Activated CD4-positive, alpha-beta memory T cell treated with anti-CD3 and anti-CD28 coated beads for 36 hours (primary cell): Measurements from ENCODE around the gene APOF. TPM values are rescaled to one million over a fixed set of nuclear protein-coding genes. Genes with fewer than 3 reads are reported as not detected.
"Not testable (repeated sequence)": the region's sequence is repeated elsewhere in the genome, so short reads cannot be mapped to it uniquely, and the experiment has no call there.

Experiments
- CTCF ChIA-PET: fragments of 350-600 bp; sonication (Branson Sonifier 250); formaldehyde crosslinking; loops from one replicate; lab custom pipeline; 2021; ENCODE audit warnings: antibody characterized with exemption, inconsistent platforms; lab: Charles Lee
- POLR2A ChIA-PET: fragments of 350-600 bp; sonication (Branson Sonifier 250); formaldehyde crosslinking; loops from one replicate; lab custom pipeline; 2021; ENCODE audit warnings: antibody characterized with exemption; lab: Charles Lee
- DNase-seq: peaks from one replicate; pipeline ENCODE4 v3.0.0-alpha.2; 2020
- H3K27ac Mint-ChIP-seq: one replicate; pipeline ENCODE4 v1.8.0; 2021; ENCODE audit warnings: mixed read lengths
- H3K27me3 Mint-ChIP-seq: one replicate; pipeline ENCODE4 v1.8.0; 2021; ENCODE audit warnings: mixed read lengths
- H3K36me3 Mint-ChIP-seq: one replicate; pipeline ENCODE4 v1.8.0; 2021; ENCODE audit warnings: mixed read lengths
- H3K4me1 Mint-ChIP-seq: one replicate; pipeline ENCODE4 v1.8.0; 2021; ENCODE audit warnings: low read depth, mixed read lengths
- H3K4me3 Mint-ChIP-seq: one replicate; pipeline ENCODE4 v1.8.0; 2021; ENCODE audit warnings: mild to moderate bottlenecking, mixed read lengths
- H3K9me3 Mint-ChIP-seq: one replicate; pipeline ENCODE4 v1.8.0; 2021; ENCODE audit warnings: mixed read lengths
- intact Hi-C: fragments of 100-400 bp; cut with micrococcal nuclease; formaldehyde crosslinking; loops from one replicate; pipeline ENCODE4 v1.15.1; 2023
- total RNA-seq, 2 experiments: library from RNA; stranded (reverse); gene quantifications; one replicate each; pipeline ENCODE4 v1.2.3, GENCODE V29; 2021

The APOF gene
- total RNA-seq, 2 experiments from 2014 or later, result not detected

- CTCF ChIA-PET, result no interaction called here
- Mint-ChIP-seq H3K36me3 (peaks cover 22% of the 10 kb centered on the region), H3K9me3 (no peaks in the 10 kb centered on the region), H3K4me1 (peaks cover 6% of the 10 kb centered on the region), H3K27me3 (no peaks in the 10 kb centered on the region), H3K27ac (no peak overlapping the region), H3K4me3 (no peak overlapping the region)
- intact Hi-C loops, result no loop called here
- no peak for DNase-seq
- POLR2A ChIA-PET, result no interaction called here
These were observed 36.1 kb downstream of the APOF start for GRCh38 chr12:56326533-56326932.

GRCh38 chr12:56326126-56326525 lies 36.5 kb downstream of the APOF start:
- intact Hi-C loops, result no loop called here
- Mint-ChIP-seq H3K36me3 (peaks cover 22% of the 10 kb centered on the region), H3K27ac (no peak overlapping the region), H3K9me3 (no peaks in the 10 kb centered on the region), H3K4me3 (no peak overlapping the region), H3K27me3 (no peaks in the 10 kb centered on the region), H3K4me1 (peaks cover 3% of the 10 kb centered on the region)
- ChIA-PET CTCF (interaction anchor here (0.9 kb wide), 1 partner anchor 33 kb away, joined by 3 read pairs; the partner anchor contains the start of gene STAT2), POLR2A (interaction anchor here (0.8 kb wide), 1 partner anchor 37 kb away, joined by 3 read pairs; no protein-coding TSS in a partner anchor)
- no peak for DNase-seq

- CTCF ChIA-PET, result interaction anchor here (0.6 kb wide), 1 partner anchor 9 kb away, joined by 3 read pairs; the partner anchor contains the start of gene CNPY2
These were observed 38.5 kb downstream of the APOF start for GRCh38 chr12:56324206-56324605.

GRCh38 chr12:56321610-56322009 lies 41.0 kb downstream of the APOF start:
- H3K27me3 Mint-ChIP-seq, DNase-seq, H3K4me3 Mint-ChIP-seq, H3K9me3 Mint-ChIP-seq, intact Hi-C loops, H3K4me1 Mint-ChIP-seq, H3K27ac Mint-ChIP-seq: not testable (repeated sequence)
- CTCF ChIA-PET, result interaction anchor here (0.7 to 1.6 kb wide), 3 partner anchors 12 to 143 kb away, joined by 4 read pairs; partner anchors contain the start of gene PAN2
- POLR2A ChIA-PET, result interaction anchor here (0.7 kb wide), 1 partner anchor 55 kb away, joined by 5 read pairs; the partner anchor contains the start of gene COQ10A
- H3K36me3 Mint-ChIP-seq, result peaks cover 27% of the 10 kb centered on the region

More at GRCh38 chr12:56324206-56324605, 38.5 kb downstream of the APOF start:
- Mint-ChIP-seq H3K4me3 (no peak overlapping the region), H3K9me3 (no peaks in the 10 kb centered on the region), H3K27ac (no peak overlapping the region), H3K4me1 (no peaks in the 10 kb centered on the region), H3K36me3 (peaks cover 25% of the 10 kb centered on the region), H3K27me3 (no peaks in the 10 kb centered on the region)
- DNase-seq, result no peak
- intact Hi-C loops, result no loop called here
- POLR2A ChIA-PET, result no interaction called here

GRCh38 chr12:56321027-56321426 lies 41.6 kb downstream of the APOF start:
- Mint-ChIP-seq H3K27ac (peak overlapping the region; percentile 48), H3K4me1 (peaks cover 5% of the 10 kb centered on the region), H3K36me3 (peaks cover 22% of the 10 kb centered on the region), H3K4me3 (no peak overlapping the region), H3K27me3 (no peaks in the 10 kb centered on the region), H3K9me3 (no peaks in the 10 kb centered on the region)
- POLR2A ChIA-PET, result interaction anchor here (0.6 to 1.1 kb wide), 4 partner anchors 18 to 217 kb away, joined by 3 to 5 read pairs (median 4); partner anchors contain the start of genes COQ10A, IL23A and PA2G4
- DNase-seq, result peak; percentile 42
- intact Hi-C loops, result no loop called here
- CTCF ChIA-PET, result interaction anchor here (0.6 to 1.6 kb wide), 5 partner anchors 12 to 185 kb away, joined by 3 to 4 read pairs (median 4); partner anchors contain the start of gene PAN2

GRCh38 chr12:56317675-56318074 lies 45.0 kb downstream of the APOF start:
- Mint-ChIP-seq H3K4me3 (no peak overlapping the region), H3K27ac (no peak overlapping the region), H3K4me1 (peaks cover 16% of the 10 kb centered on the region), H3K36me3 (peaks cover 13% of the 10 kb centered on the region), H3K9me3 (no peaks in the 10 kb centered on the region), H3K27me3 (no peaks in the 10 kb centered on the region)
- POLR2A ChIA-PET, result interaction anchor here (1.0 kb wide), 1 partner anchor 16 kb away, joined by 3 read pairs; the partner anchor contains the start of gene PAN2
- CTCF ChIA-PET, result interaction anchor here (0.6 to 4.8 kb wide), 2 partner anchors 14 to 146 kb away, joined by 3 to 32 read pairs; no protein-coding TSS in a partner anchor
- intact Hi-C loops, result loop anchor here (5.0 kb wide), 2 partner anchors 200 to 315 kb away; partner anchors contain the start of genes BAZ2A, RPL41 and ZC3H10
- DNase-seq, result peak; percentile 20

GRCh38 chr12:56315622-56316473 lies 46.8 kb downstream of the APOF start, which contains the start of gene CNPY2:
CNPY2 (minus strand) TSS chr12:56315988; CDS start chr12:56315217, 771 bp downstream.
- ChIA-PET POLR2A (interaction anchor here (0.8 to 3.1 kb wide), 14 partner anchors 9 to 212 kb away, joined by 3 to 15 read pairs (median 4); partner anchors contain the start of genes COQ10A, IL23A, PA2G4 and PAN2), CTCF (interaction anchor here (1.0 to 4.8 kb wide), 13 partner anchors 9 to 198 kb away, joined by 3 to 32 read pairs (median 6); partner anchors contain the start of genes ANKRD52, COQ10A, PAN2 and STAT2)
- Mint-ChIP-seq H3K9me3 (no peaks in the 10 kb centered on the region), H3K4me1 (peaks cover 16% of the 10 kb centered on the region), H3K27ac (peak within 1 kb of the TSS; percentile 97), H3K36me3 (peaks cover 16% of the 10 kb centered on the region), H3K4me3 (peak within 1 kb of the TSS; percentile 98), H3K27me3 (no peaks in the 10 kb centered on the region)
- intact Hi-C loops, result loop anchor here (1.0 to 5.0 kb wide), 8 partner anchors 16 to 316 kb away; partner anchors contain the start of genes BAZ2A, CS, IL23A and RPL41
- DNase-seq, result peak; percentile 95

GRCh38 chr12:56315249-56315621 lies 47.4 kb downstream of the APOF start:
- CTCF ChIA-PET, result interaction anchor here (0.6 to 4.8 kb wide), 12 partner anchors 9 to 197 kb away, joined by 3 to 32 read pairs (median 6); partner anchors contain the start of genes ANKRD52, COQ10A, PAN2 and STAT2

GRCh38 chr12:56311003-56311402 lies 51.7 kb downstream of the APOF start:
- DNase-seq, result no peak
- H3K9me3 Mint-ChIP-seq, result no peaks in the 10 kb centered on the region
- ChIA-PET CTCF (interaction anchor here (0.7 to 2.0 kb wide), 4 partner anchors 53 to 154 kb away, joined by 3 to 5 read pairs (median 4); partner anchors contain the start of genes ANKRD52 and SMARCC2), POLR2A (interaction anchor here (1.0 to 1.2 kb wide), 2 partner anchors 10 to 141 kb away, joined by 3 to 4 read pairs; no protein-coding TSS in a partner anchor)
- H3K27ac Mint-ChIP-seq, result no peak overlapping the region
- peaks cover 12% of the 10 kb centered on the region for H3K4me1 Mint-ChIP-seq
- H3K4me3 Mint-ChIP-seq, result no peak overlapping the region
- H3K36me3 Mint-ChIP-seq, result peaks cover 18% of the 10 kb centered on the region
- intact Hi-C loops, result no loop called here
- H3K27me3 Mint-ChIP-seq, result no peaks in the 10 kb centered on the region

More at GRCh38 chr12:56315249-56315621, 47.4 kb downstream of the APOF start:
- H3K9me3 Mint-ChIP-seq, result no peaks in the 10 kb centered on the region
- H3K27me3 Mint-ChIP-seq, result no peaks in the 10 kb centered on the region
- intact Hi-C loops, result loop anchor here (5.0 kb wide), 2 partner anchors 198 to 317 kb away; partner anchors contain the start of genes BAZ2A, RPL41 and ZC3H10
- H3K36me3 Mint-ChIP-seq, result peaks cover 16% of the 10 kb centered on the region
- peak overlapping the region; percentile 98 for H3K4me3 Mint-ChIP-seq
- peak overlapping the region; percentile 97 for H3K27ac Mint-ChIP-seq
- H3K4me1 Mint-ChIP-seq, result peaks cover 16% of the 10 kb centered on the region
- POLR2A ChIA-PET, result interaction anchor here (1.1 to 3.1 kb wide), 9 partner anchors 16 to 211 kb away, joined by 3 to 15 read pairs (median 8); partner anchors contain the start of genes IL23A, PA2G4, PAN2 and STAT2
- DNase-seq, result peak; percentile 22
